Muscle of leg (tissue), 11 donors: Measurements from ENCODE around the gene S1PR2. TPM values are rescaled to one million over a fixed set of nuclear protein-coding genes. Genes with fewer than 3 reads are reported as not detected.
"Not testable (repeated sequence)": the region's sequence is repeated elsewhere in the genome, so short reads cannot be mapped to it uniquely, and the experiment has no call there.

Source experiments
- DNase-seq: peaks from one replicate; pipeline ENCODE4 v3.0.0; 2013
- H3K27ac ChIP-seq: one replicate; pipeline ENCODE4 v1.5.1; 2013; ENCODE audit warnings: mild to moderate bottlenecking, low read length, control low read depth
- H3K27me3 ChIP-seq: one replicate; pipeline ENCODE4 v1.6.1; 2013; ENCODE audit warnings: low read length; ENCODE audit not compliant: control insufficient read depth, insufficient read depth
- H3K36me3 ChIP-seq: one replicate; pipeline ENCODE4 v1.6.1; 2013; ENCODE audit warnings: low read length; ENCODE audit not compliant: control insufficient read depth, insufficient read depth
- H3K4me1 ChIP-seq: one replicate; pipeline ENCODE4 v1.6.1; 2013; ENCODE audit warnings: low read length; ENCODE audit not compliant: control insufficient read depth, insufficient read depth
- H3K4me3 ChIP-seq: one replicate; pipeline ENCODE4 v1.5.1; 2013; ENCODE audit warnings: low read length, control low read depth
- H3K9me3 ChIP-seq: replicated peaks from 2 replicates; pipeline ENCODE4 v1.6.1; 2013; ENCODE audit warnings: low read depth, low read length; ENCODE audit not compliant: control insufficient read depth
- WGBS: methylation state at CpG from one replicate; pipeline ENCODE4 v1.1.5; 2013; ENCODE audit warnings: missing lambda C conversion rate; ENCODE audit not compliant: insufficient coverage; 5-methylcytosine and 5-hydroxymethylcytosine counted together
- polyA plus RNA-seq, 8 donors: library from polyadenylated mRNA; unstranded; fragments of 120-200 nt; gene quantifications; one replicate each; pipeline versions ENCODE4 v1.2.1 to v1.2.3, GENCODE V29; 2013; ENCODE audit warnings: inconsistent platforms in 1 of 8, low replicate concordance in 1 of 8; ENCODE audit not compliant: insufficient read length in 8 of 8, insufficient read depth in 1 of 8
- total RNA-seq: library from RNA; stranded (reverse); fragments of 120-200 nt; gene quantifications from one replicate; pipeline ENCODE4 v1.2.4, GENCODE V29; 2013

Gene S1PR2
- total and polyA plus RNA-seq, 9 donors: 9.3 to 18.8 (median 12.8) TPM

- 88% methylated on average over 3 of the region's 3 CpGs for WGBS
- peaks cover 47% of the 10 kb centered on the region for H3K36me3 ChIP-seq
- no peak overlapping the region for H3K27ac ChIP-seq
- H3K27me3 ChIP-seq: no peaks in the 10 kb centered on the region
- peaks cover 3% of the 10 kb centered on the region for H3K4me1 ChIP-seq
- DNase-seq: no peak
- no peak overlapping the region for H3K4me3 ChIP-seq
- H3K9me3 ChIP-seq: no peaks in the 10 kb centered on the region
Observed at GRCh38 chr19:10183926-10184325, 47.2 kb downstream of the S1PR2 start.

- Histone ChIP-seq H3K36me3 (peaks cover 48% of the 10 kb centered on the region), H3K4me3 (no peak overlapping the region), H3K27me3 (no peaks in the 10 kb centered on the region), H3K4me1 (peaks cover 3% of the 10 kb centered on the region), H3K27ac (no peak overlapping the region), H3K9me3 (no peaks in the 10 kb centered on the region)
- WGBS: 89% methylated on average over 3 of the region's 10 CpGs
- DNase-seq: no peak
Observed at GRCh38 chr19:10182847-10183246, 48.3 kb downstream of the S1PR2 start.

- no peak for DNase-seq
- peaks cover 47% of the 10 kb centered on the region for H3K36me3 ChIP-seq
Observed at GRCh38 chr19:10182076-10182475, 49.1 kb downstream of the S1PR2 start.

GRCh38 chr19:10180459-10180858 lies 50.7 kb downstream of the S1PR2 start:
- no peaks in the 10 kb centered on the region for H3K27me3 ChIP-seq
- no peak for DNase-seq
- H3K4me1 ChIP-seq: no peaks in the 10 kb centered on the region
- H3K27ac ChIP-seq: no peak overlapping the region
- no peak overlapping the region for H3K4me3 ChIP-seq
- WGBS: no CpG with 5 or more reads among the region's 7 CpGs
- H3K36me3 ChIP-seq: peaks cover 46% of the 10 kb centered on the region
- no peaks in the 10 kb centered on the region for H3K9me3 ChIP-seq

More at GRCh38 chr19:10182076-10182475, 49.1 kb downstream of the S1PR2 start:
- Histone ChIP-seq H3K27me3 (no peaks in the 10 kb centered on the region), H3K27ac (no peak overlapping the region), H3K4me1 (no peaks in the 10 kb centered on the region), H3K4me3 (no peak overlapping the region), H3K9me3 (no peaks in the 10 kb centered on the region)
- WGBS: no CpG with 5 or more reads among the region's 1 CpG

DNA sequence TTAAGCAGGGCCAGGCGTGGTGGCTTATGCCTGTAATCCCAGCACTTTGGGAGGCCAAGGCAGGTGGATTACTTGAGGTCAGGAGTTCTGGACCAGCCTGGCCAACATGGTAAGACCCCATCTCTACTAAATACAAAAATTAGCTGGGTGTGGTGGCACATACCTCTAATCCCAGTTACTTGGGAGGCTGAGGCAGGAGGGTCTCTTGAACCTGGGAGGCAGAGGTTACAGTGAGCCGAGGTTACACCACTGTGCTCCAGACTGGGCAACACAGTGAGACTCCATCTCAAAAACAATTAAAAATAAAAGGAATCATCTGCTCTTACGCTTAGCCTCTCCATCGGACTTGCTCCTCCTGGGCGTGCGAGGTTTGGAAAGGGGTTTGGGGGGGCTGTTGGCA lies 51.1 kb downstream of the S1PR2 start:
- not testable (repeated sequence) for H3K9me3 ChIP-seq, DNase-seq, H3K4me3 ChIP-seq, H3K27ac ChIP-seq, H3K27me3 ChIP-seq, H3K4me1 ChIP-seq
- no CpG with 5 or more reads among the region's 6 CpGs for WGBS
- peaks cover 47% of the 10 kb centered on the region for H3K36me3 ChIP-seq

DNA sequence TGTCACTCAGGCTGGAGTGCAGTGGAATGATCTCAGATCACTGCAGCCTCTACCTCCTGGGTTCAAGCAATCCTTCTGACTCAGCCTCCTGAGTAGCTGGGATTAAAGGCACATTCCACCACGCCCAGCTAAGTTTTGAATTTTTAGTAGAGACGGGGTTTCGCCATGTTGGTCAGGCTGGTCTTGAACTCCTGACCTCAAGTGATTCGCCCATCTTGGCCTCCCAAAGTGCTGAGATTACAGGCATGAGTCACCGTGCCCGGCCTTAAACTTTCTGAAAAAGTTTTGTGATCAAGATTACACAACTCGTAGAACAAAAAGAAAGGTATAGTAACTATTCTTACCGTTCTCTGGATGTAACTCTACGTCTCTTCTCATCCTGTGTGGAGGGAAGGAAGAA lies 57.6 kb downstream of the S1PR2 start:
- no peaks in the 10 kb centered on the region for H3K9me3 ChIP-seq
- H3K4me3 ChIP-seq: no peak overlapping the region
- H3K36me3 ChIP-seq: peaks cover 65% of the 10 kb centered on the region
- no peak overlapping the region for H3K27ac ChIP-seq
- DNase-seq: no peak
- no peaks in the 10 kb centered on the region for H3K4me1 ChIP-seq
- H3K27me3 ChIP-seq: no peaks in the 10 kb centered on the region
- WGBS: 92% methylated on average over 6 of the region's 9 CpGs

Other genes starting within 250 kb of the S1PR2 start
- gene COL5A3, start 220.8 kb downstream of the S1PR2 start, total RNA-seq: 42.0 TPM
- 100 to 1,000 TPM in 1 of 8 donors, 10 to 100 TPM in 7; 71.5 to 122 (median 89.8) TPM for gene COL5A3, start 220.8 kb downstream of the S1PR2 start, polyA plus RNA-seq
- not detected for gene RDH8, start 217.8 kb downstream of the S1PR2 start, total RNA-seq
- not detected for gene RDH8, start 217.8 kb downstream of the S1PR2 start, polyA plus RNA-seq
- gene SHFL, start 145.0 kb downstream of the S1PR2 start, total RNA-seq: 9.2 TPM
- gene SHFL, start 145.0 kb downstream of the S1PR2 start, polyA plus RNA-seq: 10 to 100 TPM in 5 of 8 donors, 1 to 10 TPM in 3; 8.7 to 13.9 (median 11.2) TPM
- 19.6 TPM for gene ANGPTL6, start 128.7 kb downstream of the S1PR2 start, total RNA-seq
- gene ANGPTL6, start 128.7 kb downstream of the S1PR2 start, polyA plus RNA-seq: 10 to 100 TPM in 3 of 8 donors, 1 to 10 TPM in 5; 2.4 to 23.7 (median 6.9) TPM
- 17.6 TPM for gene PPAN, start 125.0 kb downstream of the S1PR2 start, total RNA-seq
- gene PPAN, start 125.0 kb downstream of the S1PR2 start, polyA plus RNA-seq: 10 to 100 TPM; 24.0 to 32.7 (median 30.2) TPM
- gene P2RY11, start 119.6 kb downstream of the S1PR2 start, total RNA-seq: 2.7 TPM
- gene P2RY11, start 119.6 kb downstream of the S1PR2 start, polyA plus RNA-seq: 10 to 100 TPM in 4 of 8 donors, 1 to 10 TPM in 4; 7.0 to 14.2 (median 10.8) TPM
- 299 TPM for gene EIF3G, start 111.4 kb downstream of the S1PR2 start, total RNA-seq
- 100 to 1,000 TPM; 235 to 276 (median 256) TPM for gene EIF3G, start 111.4 kb downstream of the S1PR2 start, polyA plus RNA-seq
- 28.3 TPM for gene DNMT1, start 36.4 kb downstream of the S1PR2 start, total RNA-seq
- 10 to 100 TPM; 58.4 to 83.7 (median 71.9) TPM for gene DNMT1, start 36.4 kb downstream of the S1PR2 start, polyA plus RNA-seq
- 23.5 TPM for gene MRPL4, start 20.9 kb upstream of the S1PR2 start, total RNA-seq
- gene MRPL4, start 20.9 kb upstream of the S1PR2 start, polyA plus RNA-seq: 10 to 100 TPM; 29.4 to 37.8 (median 34.5) TPM
- 4.7 TPM for gene ICAM1, start 39.8 kb upstream of the S1PR2 start, total RNA-seq
- 10 to 100 TPM in 1 of 8 donors, 1 to 10 TPM in 7; 7.1 to 10.1 (median 8.3) TPM for gene ICAM1, start 39.8 kb upstream of the S1PR2 start, polyA plus RNA-seq
- gene ICAM4, start 55.6 kb upstream of the S1PR2 start, total RNA-seq: 0.35 TPM
- 1 to 10 TPM in 1 of 8 donors, under 1 TPM in 7; 0.36 to 1.2 (median 0.49) TPM for gene ICAM4, start 55.6 kb upstream of the S1PR2 start, polyA plus RNA-seq
- gene ICAM5, start 58.6 kb upstream of the S1PR2 start, total RNA-seq: not detected
- gene ICAM5, start 58.6 kb upstream of the S1PR2 start, polyA plus RNA-seq: under 1 TPM in 6 of 8 donors, not detected in 2; 0.04 to 0.61 (median 0.13) TPM
- 4.4 TPM for gene ZGLP1, start 78.5 kb upstream of the S1PR2 start, total RNA-seq
- gene ZGLP1, start 78.5 kb upstream of the S1PR2 start, polyA plus RNA-seq: 1 to 10 TPM; 1.9 to 5.6 (median 3.3) TPM
- gene FDX2, start 84.7 kb upstream of the S1PR2 start, total RNA-seq: 21.6 TPM
- 10 to 100 TPM; 16.9 to 20.0 (median 18.8) TPM for gene FDX2, start 84.7 kb upstream of the S1PR2 start, polyA plus RNA-seq
- gene RAVER1, start 102.2 kb upstream of the S1PR2 start, total RNA-seq: 4.4 TPM
- gene RAVER1, start 102.2 kb upstream of the S1PR2 start, polyA plus RNA-seq: 10 to 100 TPM; 11.3 to 21.7 (median 17.6) TPM
- 5.7 TPM for gene ICAM3, start 108.3 kb upstream of the S1PR2 start, total RNA-seq
- gene ICAM3, start 108.3 kb upstream of the S1PR2 start, polyA plus RNA-seq: 1 to 10 TPM; 5.4 to 7.5 (median 5.9) TPM
- 55.1 TPM for gene TYK2, start 149.2 kb upstream of the S1PR2 start, total RNA-seq
- 10 to 100 TPM; 54.8 to 89.6 (median 73.6) TPM for gene TYK2, start 149.2 kb upstream of the S1PR2 start, polyA plus RNA-seq
- 128 TPM for gene CDC37, start 172.2 kb upstream of the S1PR2 start, total RNA-seq
- 100 to 1,000 TPM; 133 to 166 (median 146) TPM for gene CDC37, start 172.2 kb upstream of the S1PR2 start, polyA plus RNA-seq
- gene PDE4A, start 189.2 kb upstream of the S1PR2 start, total RNA-seq: 1.2 TPM
- 1 to 10 TPM; 2.1 to 4.0 (median 3.1) TPM for gene PDE4A, start 189.2 kb upstream of the S1PR2 start, polyA plus RNA-seq